Keratinocyte (primary cell): Measurements from ENCODE around the gene CCDC92. TPM values are rescaled to one million over a fixed set of nuclear protein-coding genes. Genes with fewer than 3 reads are reported as not detected.

Experiments
- DNase-seq: peaks from one replicate; pipeline ENCODE4 v3.0.0-alpha.2; 2011; ENCODE audit warnings: low read depth, missing footprints, low spot score
- FAIRE-seq: peaks from 2 replicates; lab custom pipeline; 2011; peaks lifted over from hg19 to GRCh38; lab: Jason Lieb, UNC
- H2AFZ ChIP-seq: 2 replicates; pipeline ENCODE4 v1.6.0; 2012; ENCODE audit warnings: low read length, control low read depth, inconsistent platforms; ENCODE audit not compliant: control insufficient read depth
- H3K27ac ChIP-seq: 2 replicates; pipeline ENCODE4 v1.5.1; 2011; ENCODE audit warnings: low read length; ENCODE audit not compliant: control insufficient read depth, insufficient read depth
- H3K27me3 ChIP-seq: 3 replicates; pipeline ENCODE4 v1.6.0; 2011; ENCODE audit warnings: low read length; ENCODE audit not compliant: control insufficient read depth, insufficient read depth; ENCODE audit errors: extremely low read depth
- H3K36me3 ChIP-seq, 2 experiments: 2 replicates in 1 of 2; 3 replicates in 1 of 2; pipeline ENCODE4 v1.5.1; 2011; ENCODE audit warnings: low read length in 2 of 2, mild to moderate bottlenecking in 1 of 2; ENCODE audit not compliant: control insufficient read depth in 2 of 2, insufficient read depth in 2 of 2; ENCODE audit errors: extremely low read depth in 1 of 2
- H3K4me1 ChIP-seq: 3 replicates; pipeline ENCODE4 v1.5.1; 2011; ENCODE audit warnings: low read length; ENCODE audit not compliant: control insufficient read depth, insufficient read depth; ENCODE audit errors: extremely low read depth
- H3K4me2 ChIP-seq: 3 replicates; pipeline ENCODE4 v1.6.0; 2011; ENCODE audit warnings: low read depth, low read length; ENCODE audit not compliant: control insufficient read depth, insufficient read depth; ENCODE audit errors: extremely low read depth
- H3K4me3 ChIP-seq, 3 experiments: fragments of 200-600 bp in 1 of 3; sonication (generic) in 1 of 3; 2 replicates in 2 of 3; 3 replicates in 1 of 3; pipeline ENCODE4 v1.5.1; 2011 to 2016; ENCODE audit warnings: low read length in 3 of 3, mild to moderate bottlenecking in 3 of 3, control low read depth in 2 of 3, inconsistent platforms in 1 of 3, low read depth in 1 of 3, mixed read lengths in 1 of 3, mixed run types in 1 of 3, moderate library complexity in 1 of 3; ENCODE audit not compliant: control insufficient read depth in 2 of 3, insufficient read depth in 2 of 3; ENCODE audit errors: extremely low read depth in 1 of 3
- H3K79me2 ChIP-seq: 2 replicates; pipeline ENCODE4 v1.6.0; 2012; ENCODE audit warnings: low read length; ENCODE audit not compliant: control insufficient read depth, insufficient read depth
- H3K9ac ChIP-seq: 3 replicates; pipeline ENCODE4 v1.6.0; 2011; ENCODE audit warnings: low read length; ENCODE audit not compliant: control insufficient read depth, insufficient read depth; ENCODE audit errors: extremely low read depth
- H3K9me1 ChIP-seq: 3 replicates; pipeline ENCODE4 v1.6.0; 2011; ENCODE audit warnings: low read length; ENCODE audit not compliant: control insufficient read depth, insufficient read depth; ENCODE audit errors: extremely low read depth
- H3K9me3 ChIP-seq: 2 replicates; pipeline ENCODE4 v1.5.1; 2012; ENCODE audit warnings: low read depth, low read length; ENCODE audit not compliant: control insufficient read depth
- H4K20me1 ChIP-seq: 3 replicates; pipeline ENCODE4 v1.6.0; 2011; ENCODE audit warnings: low read length; ENCODE audit not compliant: control insufficient read depth, insufficient read depth; ENCODE audit errors: extremely low read depth
- EZH2 ChIP-seq: IDR thresholded peaks from one replicate; pipeline ENCODE4 v1.6.1; 2012; ENCODE audit warnings: inconsistent platforms, mild to moderate bottlenecking, low read length, moderate library complexity
- dilution Hi-C: fragments of 300-500 bp; cut with MboI; formaldehyde crosslinking; loops from one replicate; pipeline ENCODE4 v1.7.0; 2020; ENCODE audit warnings: low sequenced_read_pairs; ENCODE audit not compliant: extremely low pct_ligation_motif_present
- polyA plus RNA-seq, 5 experiments: library from polyadenylated mRNA; depleted of rRNA in 3 of 5; stranded (reverse) in 3 of 5; stranded (forward) in 1 of 5; unstranded in 1 of 5; fragments of >200 nt; gene quantifications; 1 replicate in 1 of 5; 2 replicates in 3 of 5; 3 replicates in 1 of 5; pipeline versions ENCODE4 v1.2.1 to v1.2.3, GENCODE V29; 2011 to 2012; ENCODE audit warnings: missing spikeins in 2 of 5, low read depth in 1 of 5, low replicate concordance in 1 of 5
- TF ChIP-seq, protein P1 (sequence below), 3 experiments: IDR thresholded peaks in 1 of 3; conservative IDR thresholded peaks in 1 of 3; optimal IDR thresholded peaks in 1 of 3; 2 replicates in 2 of 3; 3 replicates in 1 of 3; pipeline versions ENCODE3 to v1.5.1; 2011; ENCODE audit warnings: low read length in 3 of 3, mild to moderate bottlenecking in 3 of 3, moderate library complexity in 2 of 3, control low read depth in 1 of 3, inconsistent platforms in 1 of 3; ENCODE audit not compliant: insufficient read depth in 2 of 3; ENCODE audit errors: extremely low read depth in 1 of 3

The CCDC92 gene
- polyA plus RNA-seq, 1 donor (not counting 4 experiments of a cell fraction or from before 2014, with no cell fraction given), result 8.3 TPM

DNA sequence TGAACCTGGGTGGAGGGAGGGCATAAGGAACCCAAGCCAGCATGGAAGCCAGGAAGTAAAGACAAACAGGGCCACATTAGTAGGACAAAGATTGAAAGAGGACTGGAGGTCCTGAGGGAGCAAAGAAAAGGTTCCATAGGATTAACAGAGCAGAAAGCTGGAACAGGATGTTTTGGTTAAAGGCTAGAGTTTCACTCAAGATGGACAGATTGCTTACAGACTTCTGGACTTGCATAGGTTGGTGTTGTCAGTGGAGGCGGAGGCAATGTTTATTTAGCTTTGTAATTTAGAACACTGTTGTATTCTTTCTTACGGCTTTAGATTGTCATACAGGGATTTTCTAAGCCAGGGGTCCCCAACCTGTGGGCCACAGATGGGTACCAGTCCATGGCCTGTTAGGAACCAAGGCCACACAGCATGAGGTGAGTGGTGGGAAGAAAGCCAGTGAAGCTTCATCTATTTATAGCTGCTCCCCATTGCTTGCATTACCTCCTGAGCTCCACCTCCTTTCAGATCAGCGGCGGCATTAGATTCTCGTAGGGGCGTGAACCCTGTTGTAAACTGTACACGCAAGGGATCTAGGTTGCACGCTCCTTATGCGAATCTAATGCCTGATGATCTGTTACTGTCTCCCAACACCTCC, 31.7 kb upstream of the CCDC92 start:
- FAIRE-seq, result no peak
- DNase-seq, result no peak
- no peaks in the 10 kb centered on the region for H3K27me3 ChIP-seq
- dilution Hi-C loops, result no loop called here
- peaks cover 9 to 12% of the 10 kb centered on the region in 2 experiments for H3K36me3 ChIP-seq
- no peaks in the 10 kb centered on the region for H3K79me2 ChIP-seq
- H3K4me2 ChIP-seq, result no peak overlapping the region
- H3K9ac ChIP-seq, result no peak overlapping the region
- no peaks in the 10 kb centered on the region for H3K9me1 ChIP-seq
- H3K4me1 ChIP-seq, result no peaks in the 10 kb centered on the region
- no peaks in the 10 kb centered on the region for H3K9me3 ChIP-seq
- no peak overlapping the region for H3K27ac ChIP-seq
- TF ChIP-seq EZH2, result no peak
- TF ChIP-seq, protein P1, sequence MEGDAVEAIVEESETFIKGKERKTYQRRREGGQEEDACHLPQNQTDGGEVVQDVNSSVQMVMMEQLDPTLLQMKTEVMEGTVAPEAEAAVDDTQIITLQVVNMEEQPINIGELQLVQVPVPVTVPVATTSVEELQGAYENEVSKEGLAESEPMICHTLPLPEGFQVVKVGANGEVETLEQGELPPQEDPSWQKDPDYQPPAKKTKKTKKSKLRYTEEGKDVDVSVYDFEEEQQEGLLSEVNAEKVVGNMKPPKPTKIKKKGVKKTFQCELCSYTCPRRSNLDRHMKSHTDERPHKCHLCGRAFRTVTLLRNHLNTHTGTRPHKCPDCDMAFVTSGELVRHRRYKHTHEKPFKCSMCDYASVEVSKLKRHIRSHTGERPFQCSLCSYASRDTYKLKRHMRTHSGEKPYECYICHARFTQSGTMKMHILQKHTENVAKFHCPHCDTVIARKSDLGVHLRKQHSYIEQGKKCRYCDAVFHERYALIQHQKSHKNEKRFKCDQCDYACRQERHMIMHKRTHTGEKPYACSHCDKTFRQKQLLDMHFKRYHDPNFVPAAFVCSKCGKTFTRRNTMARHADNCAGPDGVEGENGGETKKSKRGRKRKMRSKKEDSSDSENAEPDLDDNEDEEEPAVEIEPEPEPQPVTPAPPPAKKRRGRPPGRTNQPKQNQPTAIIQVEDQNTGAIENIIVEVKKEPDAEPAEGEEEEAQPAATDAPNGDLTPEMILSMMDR (optimal IDR thresholded peaks at IDR 0.05 in 1 of 3, IDR thresholded peaks at IDR 0.05 in 1 of 3, conservative IDR thresholded peaks at IDR 0.05 in 1 of 3; ENCODE audit: extremely low read depth in 1 of 3, insufficient read depth in 2 of 3, low read length in 3 of 3), result no peak
- H4K20me1 ChIP-seq, result peaks cover 3% of the 10 kb centered on the region
- H2AFZ ChIP-seq, result no peak overlapping the region
- no peak overlapping the region for H3K4me3 ChIP-seq

- no peak overlapping the region for H3K4me3 ChIP-seq
- H3K27ac ChIP-seq, result no peak overlapping the region
- peaks cover 3% of the 10 kb centered on the region for H4K20me1 ChIP-seq
- H3K36me3 ChIP-seq, result peaks cover 9 to 15% of the 10 kb centered on the region in 2 experiments
- no peaks in the 10 kb centered on the region for H3K27me3 ChIP-seq
- no peak overlapping the region for H3K4me2 ChIP-seq
- H3K9me3 ChIP-seq, result no peaks in the 10 kb centered on the region
- H3K9me1 ChIP-seq, result no peaks in the 10 kb centered on the region
- no peaks in the 10 kb centered on the region for H3K4me1 ChIP-seq
- DNase-seq, result no peak
- H2AFZ ChIP-seq, result no peak overlapping the region
- no peak for TF ChIP-seq EZH2
- TF ChIP-seq, protein P1 (optimal IDR thresholded peaks at IDR 0.05 in 1 of 3, IDR thresholded peaks at IDR 0.05 in 1 of 3, conservative IDR thresholded peaks at IDR 0.05 in 1 of 3; ENCODE audit: extremely low read depth in 1 of 3, insufficient read depth in 2 of 3, low read length in 3 of 3), result no peak
- H3K79me2 ChIP-seq, result no peaks in the 10 kb centered on the region
- dilution Hi-C loops, result no loop called here
- no peak overlapping the region for H3K9ac ChIP-seq
- FAIRE-seq, result no peak
Observed at GRCh38 chr12:124002654-124003053, 30.0 kb upstream of the CCDC92 start.
